Astrocyte (in vitro differentiated cells and primary cell): Measurements from ENCODE around the gene LRMDA. TPM values are rescaled to one million over a fixed set of nuclear protein-coding genes. Genes with fewer than 3 reads are reported as not detected.

Experiments
- DNase-seq: peaks from one replicate; pipeline ENCODE4 v3.0.0-alpha.2; 2010; ENCODE audit warnings: low read depth
- FAIRE-seq: peaks from 2 replicates; lab custom pipeline; 2011; peaks lifted over from hg19 to GRCh38; lab: Jason Lieb, UNC
- H2AFZ ChIP-seq: 2 replicates; pipeline ENCODE4 v1.6.0; 2012; ENCODE audit warnings: low read depth, low read length, inconsistent platforms
- H3K27ac ChIP-seq: 2 replicates; pipeline ENCODE4 v1.5.1; 2011; ENCODE audit warnings: low read depth, low read length, inconsistent platforms
- H3K27me3 ChIP-seq: 2 replicates; pipeline ENCODE4 v1.6.0; 2011; ENCODE audit warnings: low read length, inconsistent platforms; ENCODE audit not compliant: insufficient read depth
- H3K36me3 ChIP-seq: 2 replicates; pipeline ENCODE4 v1.5.1; 2011; ENCODE audit warnings: low read length, inconsistent platforms; ENCODE audit not compliant: insufficient read depth
- H3K4me1 ChIP-seq: 2 replicates; pipeline ENCODE4 v1.5.1; 2011; ENCODE audit warnings: low read length, inconsistent platforms; ENCODE audit not compliant: insufficient read depth
- H3K4me2 ChIP-seq: 2 replicates; pipeline ENCODE4 v1.6.0; 2012; ENCODE audit warnings: low read length, inconsistent platforms
- H3K4me3 ChIP-seq: 2 replicates; pipeline ENCODE4 v1.5.1; 2011; ENCODE audit warnings: low read depth, mild to moderate bottlenecking, low read length, inconsistent platforms; ENCODE audit not compliant: insufficient read depth
- H3K79me2 ChIP-seq: 2 replicates; pipeline ENCODE4 v1.6.0; 2012; ENCODE audit warnings: mild to moderate bottlenecking, low read length, inconsistent platforms; ENCODE audit not compliant: insufficient read depth
- H3K9ac ChIP-seq: 2 replicates; pipeline ENCODE4 v1.6.0; 2012; ENCODE audit warnings: mild to moderate bottlenecking, low read length, inconsistent platforms
- H3K9me3 ChIP-seq: 2 replicates; pipeline ENCODE4 v1.5.1; 2012; ENCODE audit warnings: low read depth, mild to moderate bottlenecking, low read length, inconsistent platforms; ENCODE audit not compliant: insufficient read depth
- H4K20me1 ChIP-seq: 2 replicates; pipeline ENCODE4 v1.6.0; 2012; ENCODE audit warnings: low read length, inconsistent platforms; ENCODE audit not compliant: insufficient read depth
- H3K27ac Mint-ChIP-seq: one replicate; pipeline ENCODE4 v1.8.0; 2021; ENCODE audit warnings: mild to moderate bottlenecking, mixed read lengths; ENCODE audit not compliant: unreplicated experiment
- H3K27me3 Mint-ChIP-seq: one replicate; pipeline ENCODE4 v1.8.0; 2021; ENCODE audit warnings: low read depth, mixed read lengths; ENCODE audit not compliant: unreplicated experiment
- H3K36me3 Mint-ChIP-seq: one replicate; pipeline ENCODE4 v1.8.0; 2021; ENCODE audit warnings: low read depth, mixed read lengths; ENCODE audit not compliant: unreplicated experiment
- H3K4me1 Mint-ChIP-seq: one replicate; pipeline ENCODE4 v1.8.0; 2021; ENCODE audit warnings: low read depth, mixed read lengths; ENCODE audit not compliant: unreplicated experiment
- H3K4me3 Mint-ChIP-seq: one replicate; pipeline ENCODE4 v1.8.0; 2021; ENCODE audit warnings: mild to moderate bottlenecking, moderate library complexity, mixed read lengths; ENCODE audit not compliant: unreplicated experiment
- H3K9me3 Mint-ChIP-seq: one replicate; pipeline ENCODE4 v1.8.0; 2021; ENCODE audit warnings: mild to moderate bottlenecking, mixed read lengths; ENCODE audit not compliant: unreplicated experiment
- EZH2 ChIP-seq: IDR thresholded peaks from 2 replicates; pipeline ENCODE4 v1.6.1; 2012; ENCODE audit warnings: mild to moderate bottlenecking, low read length, inconsistent platforms; ENCODE audit not compliant: insufficient read depth
- total RNA-seq: library from RNA; stranded (reverse); gene quantifications from 2 replicates; pipeline ENCODE4 v1.2.1, GENCODE V29; 2021
- TF ChIP-seq, protein P1 (sequence below): IDR thresholded peaks from 2 replicates; pipeline ENCODE4 v1.5.1; 2011; ENCODE audit warnings: low read depth, mild to moderate bottlenecking, inconsistent platforms, low read length, moderate library complexity; ENCODE audit not compliant: insufficient read depth

The LRMDA gene
- total RNA-seq, 1 donor from 2014 or later, result 2.7 TPM

DNA sequence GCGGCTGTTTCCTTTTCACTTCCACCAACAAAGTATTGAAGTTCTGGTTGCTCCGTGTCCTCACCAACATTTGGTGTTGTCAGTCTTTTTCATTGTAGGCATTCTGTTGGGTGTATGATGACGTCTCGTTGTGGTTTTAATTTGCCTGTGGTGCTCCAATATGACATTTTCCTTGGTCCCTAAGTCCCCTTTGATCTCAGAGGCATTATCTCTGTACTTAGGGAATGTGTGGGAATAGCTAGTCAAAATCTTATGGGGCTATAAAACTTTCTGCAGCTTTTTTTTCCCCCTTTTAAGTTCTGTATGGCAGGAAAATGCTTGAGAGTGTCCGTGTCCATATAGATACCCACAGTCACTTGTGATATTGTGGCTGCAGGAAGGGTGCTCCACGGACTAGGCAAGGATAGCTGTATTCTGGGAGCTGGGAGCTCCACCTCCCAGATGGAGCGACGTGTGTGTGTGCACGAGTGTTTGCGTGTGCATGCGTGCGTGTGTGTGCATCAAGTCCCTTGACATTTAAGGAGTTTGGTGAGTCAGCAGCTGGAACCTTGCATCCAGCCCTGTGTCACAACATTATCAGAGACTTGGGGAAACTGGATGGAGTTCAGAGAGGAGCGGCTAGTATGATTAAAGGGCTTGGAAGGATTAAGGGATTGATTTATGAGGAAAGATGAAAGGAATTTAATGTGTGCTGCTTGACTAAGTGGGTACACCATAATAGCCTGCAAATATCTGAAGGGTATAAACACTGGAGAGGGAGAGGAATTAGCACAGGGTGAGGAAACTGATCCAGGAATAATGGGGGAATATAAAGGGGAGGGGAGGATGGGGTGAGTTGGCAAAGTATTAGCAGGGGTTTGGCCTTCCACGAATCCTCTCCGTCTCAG is 66.8 kb downstream of the LRMDA start:
- DNase-seq, result peak; percentile 64
- no peak overlapping the region for H3K27ac ChIP-seq
- Mint-ChIP-seq H3K4me3 (no peak overlapping the region), H3K9me3 (no peaks in the 10 kb centered on the region), H3K36me3 (no peaks in the 10 kb centered on the region), H3K27ac (peak overlapping the region; percentile 18), H3K27me3 (peaks cover 31% of the 10 kb centered on the region), H3K4me1 (no peaks in the 10 kb centered on the region)
- H3K9ac ChIP-seq, result no peak overlapping the region
- H3K4me1 ChIP-seq, result no peaks in the 10 kb centered on the region
- H3K79me2 ChIP-seq, result no peaks in the 10 kb centered on the region
- no peaks in the 10 kb centered on the region for H4K20me1 ChIP-seq
- no peak for TF ChIP-seq EZH2
- TF ChIP-seq, protein P1, sequence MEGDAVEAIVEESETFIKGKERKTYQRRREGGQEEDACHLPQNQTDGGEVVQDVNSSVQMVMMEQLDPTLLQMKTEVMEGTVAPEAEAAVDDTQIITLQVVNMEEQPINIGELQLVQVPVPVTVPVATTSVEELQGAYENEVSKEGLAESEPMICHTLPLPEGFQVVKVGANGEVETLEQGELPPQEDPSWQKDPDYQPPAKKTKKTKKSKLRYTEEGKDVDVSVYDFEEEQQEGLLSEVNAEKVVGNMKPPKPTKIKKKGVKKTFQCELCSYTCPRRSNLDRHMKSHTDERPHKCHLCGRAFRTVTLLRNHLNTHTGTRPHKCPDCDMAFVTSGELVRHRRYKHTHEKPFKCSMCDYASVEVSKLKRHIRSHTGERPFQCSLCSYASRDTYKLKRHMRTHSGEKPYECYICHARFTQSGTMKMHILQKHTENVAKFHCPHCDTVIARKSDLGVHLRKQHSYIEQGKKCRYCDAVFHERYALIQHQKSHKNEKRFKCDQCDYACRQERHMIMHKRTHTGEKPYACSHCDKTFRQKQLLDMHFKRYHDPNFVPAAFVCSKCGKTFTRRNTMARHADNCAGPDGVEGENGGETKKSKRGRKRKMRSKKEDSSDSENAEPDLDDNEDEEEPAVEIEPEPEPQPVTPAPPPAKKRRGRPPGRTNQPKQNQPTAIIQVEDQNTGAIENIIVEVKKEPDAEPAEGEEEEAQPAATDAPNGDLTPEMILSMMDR, result no peak
- H3K9me3 ChIP-seq, result no peaks in the 10 kb centered on the region
- H3K27me3 ChIP-seq, result peaks cover 9% of the 10 kb centered on the region
- no peaks in the 10 kb centered on the region for H3K36me3 ChIP-seq
- H3K4me2 ChIP-seq, result no peak overlapping the region
- no peak overlapping the region for H2AFZ ChIP-seq
- H3K4me3 ChIP-seq, result no peak overlapping the region
- no peak for FAIRE-seq

DNA sequence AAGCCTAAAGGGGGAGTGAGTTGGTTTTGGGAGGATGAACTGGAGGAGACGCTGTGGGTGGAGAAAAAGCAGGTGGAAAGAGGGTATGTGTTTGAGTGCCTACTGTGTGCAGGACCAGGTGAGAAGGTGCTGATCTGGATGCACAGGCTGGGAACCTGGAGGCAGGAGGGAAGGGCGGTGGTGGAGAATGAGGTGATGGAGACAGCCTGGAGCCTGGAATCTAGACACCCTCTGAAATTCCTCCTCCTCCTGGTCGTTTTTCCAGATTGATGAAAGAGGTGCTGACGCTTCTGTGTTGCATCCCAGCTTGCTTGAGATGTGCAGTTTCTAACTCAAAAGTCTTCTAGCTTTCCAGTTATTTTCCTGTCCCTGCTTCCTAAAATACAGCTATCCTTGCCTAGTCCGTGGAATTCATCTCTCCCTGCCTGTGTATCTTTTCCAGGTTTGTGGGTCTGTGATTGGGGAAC is 67.5 kb downstream of the LRMDA start:
- FAIRE-seq, result no peak
- TF ChIP-seq, protein P1, result no peak
- no peak for TF ChIP-seq EZH2
- peak overlapping the region; percentile 18 for H3K27ac Mint-ChIP-seq

More for the DNA sequence above, 67.5 kb downstream of the LRMDA start:
- H3K9me3 ChIP-seq, result no peaks in the 10 kb centered on the region
- peaks cover 9% of the 10 kb centered on the region for H3K27me3 ChIP-seq
- H3K36me3 Mint-ChIP-seq, result no peaks in the 10 kb centered on the region
- H3K4me3 ChIP-seq, result no peak overlapping the region
- no peak overlapping the region for H3K4me3 Mint-ChIP-seq
- DNase-seq, result no peak
- H3K9me3 Mint-ChIP-seq, result no peaks in the 10 kb centered on the region
- no peaks in the 10 kb centered on the region for H3K36me3 ChIP-seq
- no peak overlapping the region for H3K9ac ChIP-seq
- no peak overlapping the region for H3K4me2 ChIP-seq
- H3K79me2 ChIP-seq, result no peaks in the 10 kb centered on the region
- no peaks in the 10 kb centered on the region for H4K20me1 ChIP-seq
- no peaks in the 10 kb centered on the region for H3K4me1 ChIP-seq
- H3K4me1 Mint-ChIP-seq, result no peaks in the 10 kb centered on the region
- peaks cover 33% of the 10 kb centered on the region for H3K27me3 Mint-ChIP-seq
- no peak overlapping the region for H2AFZ ChIP-seq
- H3K27ac ChIP-seq, result no peak overlapping the region
